WTC11 (cell line): ENCODE results near the gene PDXK. TPM values are rescaled to one million over a fixed set of nuclear protein-coding genes. Genes with fewer than 3 reads are reported as not detected.

Source experiments
- ATAC-seq: fragments of 200-7000 bp; cut with Tn5 transposase; 2 replicates; pipeline ENCODE4 v1.10.0; 2021; ENCODE audit warnings: mild to moderate bottlenecking, moderate library complexity
- CTCF ChIA-PET: fragments of 300-600 bp; sonication (Branson Sonifier 250); formaldehyde crosslinking; loops from one replicate; lab custom pipeline; 2021; ENCODE audit warnings: antibody characterized with exemption; lab: Charles Lee
- POLR2A ChIA-PET: fragments of 350-600 bp; sonication (Branson Sonifier 250); formaldehyde crosslinking; loops from one replicate; lab custom pipeline; 2021; ENCODE audit warnings: antibody characterized with exemption; lab: Charles Lee
- DNase-seq: peaks from one replicate; pipeline ENCODE4 v3.0.0; 2021; ENCODE audit warnings: low spot score
- H3K27ac Mint-ChIP-seq: 2 replicates; pipeline ENCODE4 v1.8.0; 2021; ENCODE audit warnings: mixed read lengths
- H3K27me3 Mint-ChIP-seq: 2 replicates; pipeline ENCODE4 v1.8.0; 2021; ENCODE audit warnings: low read depth, mild to moderate bottlenecking, moderate library complexity, mixed read lengths
- H3K36me3 Mint-ChIP-seq: 2 replicates; pipeline ENCODE4 v1.8.0; 2021; ENCODE audit warnings: mixed read lengths
- H3K4me1 Mint-ChIP-seq: 2 replicates; pipeline ENCODE4 v1.8.0; 2022; ENCODE audit warnings: mixed read lengths
- H3K4me3 Mint-ChIP-seq: 2 replicates; pipeline ENCODE4 v1.8.0; 2021; ENCODE audit warnings: mild to moderate bottlenecking, moderate library complexity, mixed read lengths
- H3K9me3 Mint-ChIP-seq: 2 replicates; pipeline ENCODE4 v1.8.0; 2021; ENCODE audit warnings: mixed read lengths
- AR ChIP-seq: fragments of 250-450 bp; sonication (Bioruptor Pico); IDR thresholded peaks from 2 replicates; pipeline ENCODE4 v1.9.0; 2021; ENCODE audit warnings: mild to moderate bottlenecking
- E2F5 ChIP-seq: sonication (generic); formaldehyde crosslinking; IDR thresholded peaks from 2 replicates; pipeline ENCODE4 v1.8.1; 2022; ENCODE audit warnings: mild to moderate bottlenecking, moderate library complexity, missing genetic modification reagents
- EMX1 ChIP-seq: fragments of 250-450 bp; sonication (Bioruptor Pico); IDR thresholded peaks from 2 replicates; pipeline ENCODE4 v1.8.0; 2021; ENCODE audit warnings: mild to moderate bottlenecking
- ERG ChIP-seq: fragments of 250-450 bp; sonication (Bioruptor Pico); IDR thresholded peaks from 2 replicates; pipeline ENCODE4 v1.8.0; 2021; ENCODE audit warnings: mild to moderate bottlenecking
- FOXJ3 ChIP-seq: sonication (generic); formaldehyde crosslinking; IDR thresholded peaks from 2 replicates; pipeline ENCODE4 v1.9.0; 2021; ENCODE audit warnings: missing genetic modification reagents, mild to moderate bottlenecking, borderline replicate concordance
- GRHL2 ChIP-seq: fragments of 250-450 bp; sonication (Bioruptor Pico); IDR thresholded peaks from 2 replicates; pipeline ENCODE4 v1.8.0; 2022; ENCODE audit warnings: mild to moderate bottlenecking, moderate library complexity; ENCODE audit not compliant: insufficient replicate concordance, severe bottlenecking
- GTF2I ChIP-seq: fragments of 250-450 bp; sonication (Bioruptor Pico); conservative IDR thresholded peaks from 2 replicates; pipeline ENCODE4 v1.4.0; 2021; ENCODE audit warnings: mild to moderate bottlenecking
- HMGA2 ChIP-seq: fragments of 250-450 bp; sonication (Bioruptor Pico); IDR thresholded peaks from 2 replicates; pipeline ENCODE4 v1.4.0; 2021; ENCODE audit warnings: mild to moderate bottlenecking, moderate library complexity
- IRF2 ChIP-seq: sonication (generic); formaldehyde crosslinking; IDR thresholded peaks from 2 replicates; pipeline ENCODE4 v1.8.0; 2022; ENCODE audit warnings: low read depth, missing genetic modification reagents, borderline replicate concordance
- RELA ChIP-seq: sonication (generic); formaldehyde crosslinking; IDR thresholded peaks from 2 replicates; pipeline ENCODE4 v1.8.1; 2022; ENCODE audit warnings: missing genetic modification reagents, mild to moderate bottlenecking, borderline replicate concordance
- SOX15 ChIP-seq: fragments of 250-450 bp; sonication (Bioruptor Pico); IDR thresholded peaks from 2 replicates; pipeline ENCODE4 v1.9.0; 2021; ENCODE audit warnings: mild to moderate bottlenecking
- USF1 ChIP-seq: sonication (generic); formaldehyde crosslinking; IDR thresholded peaks from 2 replicates; pipeline ENCODE4 v1.8.0; 2022; ENCODE audit warnings: mild to moderate bottlenecking, missing genetic modification reagents
- ZBTB21 ChIP-seq: sonication (generic); formaldehyde crosslinking; IDR thresholded peaks from 2 replicates; pipeline ENCODE4 v1.8.1; 2023; ENCODE audit warnings: mild to moderate bottlenecking, missing genetic modification reagents, borderline replicate concordance
- ZNF317 ChIP-seq: sonication (generic); formaldehyde crosslinking; IDR thresholded peaks from 2 replicates; pipeline ENCODE4 v1.8.1; 2023; ENCODE audit warnings: low read depth, mild to moderate bottlenecking, moderate library complexity, missing genetic modification reagents, borderline replicate concordance
- total RNA-seq: library from RNA; stranded (reverse); gene quantifications from 3 replicates; pipeline ENCODE4 v1.2.3, GENCODE V29; 2021
- TF ChIP-seq, protein P1 (sequence below): sonication (generic); formaldehyde crosslinking; IDR thresholded peaks from 2 replicates; pipeline ENCODE4 v1.8.0; 2022; ENCODE audit warnings: mild to moderate bottlenecking, missing genetic modification reagents
- TF ChIP-seq, protein P2 (sequence below): sonication (generic); formaldehyde crosslinking; IDR thresholded peaks from 2 replicates; pipeline ENCODE4 v1.8.0; 2022; ENCODE audit warnings: mild to moderate bottlenecking, missing genetic modification reagents

The PDXK gene
- total RNA-seq, 1 experiment from 2014 or later = 120 TPM

GRCh38 chr21:43778469-43779335, 59.8 kb downstream of the PDXK start:
- Mint-ChIP-seq H3K9me3 (no peaks in the 10 kb centered on the region), H3K36me3 (peaks cover 6% of the 10 kb centered on the region), H3K27ac (peak overlapping the region; percentile 78), H3K4me1 (peaks cover 29% of the 10 kb centered on the region), H3K27me3 (peaks cover 2% of the 10 kb centered on the region; the same call in 1 of the 2 replicates), H3K4me3 (peak overlapping the region; percentile 31; the same call in 1 of the 2 replicates)
- POLR2A ChIA-PET = interaction anchor here (0.5 kb wide), 1 partner anchor 185 kb away, joined by 5 read pairs; no protein-coding TSS in a partner anchor
- CTCF ChIA-PET = interaction anchor here (0.6 kb wide), 2 partner anchors 50 to 945 kb away, joined by 3 to 4 read pairs; no protein-coding TSS in a partner anchor
- TF ChIP-seq AR (CRISPR knock-in tag) = no peak
- TF ChIP-seq SOX15 (CRISPR knock-in tag) = no peak
- no peak for TF ChIP-seq ERG (CRISPR knock-in tag)
- no peak for TF ChIP-seq HMGA2
- TF ChIP-seq ZNF317 (CRISPR knock-in tag) = no peak
- TF ChIP-seq GRHL2 (CRISPR knock-in tag) = no peak
- TF ChIP-seq RELA = no peak
- TF ChIP-seq, protein P1, sequence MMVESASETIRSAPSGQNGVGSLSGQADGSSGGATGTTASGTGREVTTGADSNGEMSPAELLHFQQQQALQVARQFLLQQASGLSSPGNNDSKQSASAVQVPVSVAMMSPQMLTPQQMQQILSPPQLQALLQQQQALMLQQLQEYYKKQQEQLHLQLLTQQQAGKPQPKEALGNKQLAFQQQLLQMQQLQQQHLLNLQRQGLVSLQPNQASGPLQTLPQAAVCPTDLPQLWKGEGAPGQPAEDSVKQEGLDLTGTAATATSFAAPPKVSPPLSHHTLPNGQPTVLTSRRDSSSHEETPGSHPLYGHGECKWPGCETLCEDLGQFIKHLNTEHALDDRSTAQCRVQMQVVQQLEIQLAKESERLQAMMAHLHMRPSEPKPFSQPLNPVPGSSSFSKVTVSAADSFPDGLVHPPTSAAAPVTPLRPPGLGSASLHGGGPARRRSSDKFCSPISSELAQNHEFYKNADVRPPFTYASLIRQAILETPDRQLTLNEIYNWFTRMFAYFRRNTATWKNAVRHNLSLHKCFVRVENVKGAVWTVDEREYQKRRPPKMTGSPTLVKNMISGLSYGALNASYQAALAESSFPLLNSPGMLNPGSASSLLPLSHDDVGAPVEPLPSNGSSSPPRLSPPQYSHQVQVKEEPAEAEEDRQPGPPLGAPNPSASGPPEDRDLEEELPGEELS (CRISPR knock-in tag) = no peak
- TF ChIP-seq EMX1 = no peak
- no peak for TF ChIP-seq USF1 (CRISPR knock-in tag)
- TF ChIP-seq GTF2I (CRISPR knock-in tag) = no peak
- TF ChIP-seq FOXJ3 = no peak
- TF ChIP-seq, protein P2, sequence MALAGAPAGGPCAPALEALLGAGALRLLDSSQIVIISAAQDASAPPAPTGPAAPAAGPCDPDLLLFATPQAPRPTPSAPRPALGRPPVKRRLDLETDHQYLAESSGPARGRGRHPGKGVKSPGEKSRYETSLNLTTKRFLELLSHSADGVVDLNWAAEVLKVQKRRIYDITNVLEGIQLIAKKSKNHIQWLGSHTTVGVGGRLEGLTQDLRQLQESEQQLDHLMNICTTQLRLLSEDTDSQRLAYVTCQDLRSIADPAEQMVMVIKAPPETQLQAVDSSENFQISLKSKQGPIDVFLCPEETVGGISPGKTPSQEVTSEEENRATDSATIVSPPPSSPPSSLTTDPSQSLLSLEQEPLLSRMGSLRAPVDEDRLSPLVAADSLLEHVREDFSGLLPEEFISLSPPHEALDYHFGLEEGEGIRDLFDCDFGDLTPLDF (CRISPR knock-in tag) = no peak
- TF ChIP-seq IRF2 (CRISPR knock-in tag) = no peak
- TF ChIP-seq ZBTB21 (CRISPR knock-in tag) = no peak
- TF ChIP-seq E2F5 (CRISPR knock-in tag) = no peak
- ATAC-seq (no peak), DNase-seq (no peak)
